A549 (cell line): Measurements from ENCODE around the gene MEF2D. TPM values are rescaled to one million over a fixed set of nuclear protein-coding genes. Genes with fewer than 3 reads are reported as not detected.
A peak's percentile ranks its signal among the peaks of the same experiment; 100 is the strongest.

Experiments
- ATAC-seq, 2 experiments: fragments of 200-7000 bp in 1 of 2; fragments of >200 bp in 1 of 2; cut with Nextera tagmentation in 1 of 2; cut with Tn5 transposase in 1 of 2; 3 replicates each; pipeline versions ENCODE4 v1.8.0 to v1.9.1; 2018 to 2020; ENCODE audit warnings: mild to moderate bottlenecking in 1 of 2, moderate library complexity in 1 of 2
- CTCF ChIA-PET: fragments of 300-600 bp; sonication (Branson Sonifier 250); formaldehyde crosslinking; extraction: SDS; loops from one replicate; lab custom pipeline; 2021; ENCODE audit warnings: antibody characterized with exemption, inconsistent platforms; lab: Yijun Ruan, JAX
- POLR2A ChIA-PET: fragments of 350-600 bp; formaldehyde crosslinking; extraction: SDS; loops from one replicate; lab custom pipeline; 2021; ENCODE audit warnings: antibody characterized with exemption, inconsistent platforms; lab: Yijun Ruan, JAX
- DNase-seq, 2 experiments: peaks; one replicate each; pipeline versions ENCODE4 v3.0.0 to v3.0.0-alpha.2; 2011 to 2016; ENCODE audit warnings: low read depth in 1 of 2, low spot score in 1 of 2
- FAIRE-seq: peaks from 2 replicates; lab custom pipeline; 2011; peaks lifted over from hg19 to GRCh38; lab: Jason Lieb, UNC
- H3K27ac ChIP-seq, 2 experiments: fragments of >200 bp; sonication (Bioruptor Twin); formaldehyde crosslinking; 3 replicates each; pipeline ENCODE4 v1.5.1; 2016 to 2017
- H3K4me1 ChIP-seq: fragments of >200 bp; sonication (Bioruptor Twin); formaldehyde crosslinking; 3 replicates; pipeline ENCODE4 v1.6.1; 2016
- H3K4me2 ChIP-seq: fragments of >200 bp; sonication (Bioruptor Twin); formaldehyde crosslinking; 3 replicates; pipeline ENCODE4 v1.6.1; 2016
- H3K4me3 ChIP-seq: fragments of >200 bp; sonication (Bioruptor Twin); formaldehyde crosslinking; 3 replicates; pipeline ENCODE4 v1.5.1; 2016
- H3K9me3 ChIP-seq: fragments of >200 bp; sonication (Bioruptor Twin); formaldehyde crosslinking; 3 replicates; pipeline ENCODE4 v1.6.1; 2016
- BCL3 ChIP-seq: fragments of >200 bp; sonication (Bioruptor Twin); formaldehyde crosslinking; IDR thresholded peaks from 3 replicates; pipeline ENCODE4 v1.6.1; 2016
- BHLHE40 ChIP-seq: IDR thresholded peaks from 2 replicates; pipeline ENCODE4 v1.6.1; 2012; ENCODE audit warnings: low read depth, low read length, inconsistent platforms
- CBX8 ChIP-seq: fragments of 200-600 bp; sonication (generic); IDR thresholded peaks from 2 replicates; pipeline ENCODE4 v1.6.1; 2016
- CTCF ChIP-seq: fragments of >200 bp; sonication (Bioruptor Twin); formaldehyde crosslinking; IDR thresholded peaks from 3 replicates; pipeline ENCODE4 v1.5.1; 2016
- ELK1 ChIP-seq: fragments of 150-350 bp; IDR thresholded peaks from 2 replicates; pipeline ENCODE4 v1.6.1; 2014; ENCODE audit warnings: low read depth, mild to moderate bottlenecking, low read length
- ESRRA ChIP-seq: fragments of 150-350 bp; IDR thresholded peaks from 2 replicates; pipeline ENCODE4 v1.6.1; 2014; ENCODE audit warnings: mild to moderate bottlenecking, low read length, borderline replicate concordance
- FOSB ChIP-seq: fragments of 250-450 bp; sonication (Bioruptor Pico); IDR thresholded peaks from 2 replicates; pipeline ENCODE4 v1.5.0; 2020; ENCODE audit warnings: mild to moderate bottlenecking, moderate library complexity
- FOXS1 ChIP-seq: fragments of 250-450 bp; sonication (Bioruptor Pico); IDR thresholded peaks from 2 replicates; pipeline ENCODE4 v1.5.0; 2020; ENCODE audit warnings: mild to moderate bottlenecking, moderate library complexity
- GATA3 ChIP-seq: IDR thresholded peaks from 2 replicates; pipeline ENCODE4 v1.6.1; 2012; ENCODE audit warnings: borderline replicate concordance
- HDAC2 ChIP-seq: fragments of 200-600 bp; sonication (generic); IDR thresholded peaks from 2 replicates; pipeline ENCODE4 v1.6.1; 2016
- HEYL ChIP-seq: fragments of 250-450 bp; sonication (Bioruptor Pico); IDR thresholded peaks from 2 replicates; pipeline ENCODE4 v1.8.0; 2021; ENCODE audit warnings: mild to moderate bottlenecking, moderate library complexity
- HMGXB4 ChIP-seq: fragments of 250-450 bp; sonication (Bioruptor Pico); IDR thresholded peaks from 2 replicates; pipeline ENCODE4 v1.5.0; 2021; ENCODE audit warnings: mild to moderate bottlenecking, moderate library complexity, borderline replicate concordance
- HOXA7 ChIP-seq: fragments of 250-450 bp; sonication (Bioruptor Pico); IDR thresholded peaks from 2 replicates; pipeline ENCODE4 v1.5.0; 2020; ENCODE audit warnings: mild to moderate bottlenecking, moderate library complexity
- HOXB13 ChIP-seq: fragments of 250-450 bp; sonication (Bioruptor Pico); IDR thresholded peaks from 2 replicates; pipeline ENCODE4 v1.5.0; 2020; ENCODE audit warnings: low read depth, mild to moderate bottlenecking, moderate library complexity
- KDM1A ChIP-seq: fragments of 200-600 bp; sonication (generic); IDR thresholded peaks from 2 replicates; pipeline ENCODE4 v1.6.1; 2016; ENCODE audit warnings: low read depth, mild to moderate bottlenecking
- KDM5A ChIP-seq: fragments of 200-600 bp; sonication (generic); IDR thresholded peaks from 2 replicates; pipeline ENCODE4 v1.6.1; 2016; ENCODE audit warnings: antibody characterized with exemption, mild to moderate bottlenecking
- MAFK ChIP-seq: fragments of 450-650 bp; IDR thresholded peaks from 2 replicates; pipeline ENCODE4 v1.6.1; 2014; ENCODE audit not compliant: partially characterized antibody
- MYC ChIP-seq: IDR thresholded peaks from 2 replicates; pipeline ENCODE4 v1.6.1; 2012; ENCODE audit warnings: mild to moderate bottlenecking, inconsistent platforms, low read length, improper control_type of control experiment, borderline replicate concordance
- PBX3 ChIP-seq: IDR thresholded peaks from 2 replicates; pipeline ENCODE4 v1.6.1; 2012
- POLR2A ChIP-seq: IDR thresholded peaks from 2 replicates; pipeline ENCODE4 v1.6.1; 2012; ENCODE audit warnings: mild to moderate bottlenecking, low read length
- RARB ChIP-seq: fragments of 250-450 bp; sonication (Bioruptor Pico); IDR thresholded peaks from 2 replicates; pipeline ENCODE4 v1.8.0; 2021; ENCODE audit warnings: mild to moderate bottlenecking, moderate library complexity
- RCOR1 ChIP-seq: fragments of 150-350 bp; IDR thresholded peaks from 2 replicates; pipeline ENCODE4 v1.6.1; 2014; ENCODE audit warnings: antibody characterized with exemption, low read length, low read depth
- ZC3H11A ChIP-seq: fragments of 450-650 bp; IDR thresholded peaks from 2 replicates; pipeline ENCODE4 v1.6.1; 2014; ENCODE audit warnings: antibody characterized with exemption, mild to moderate bottlenecking
- ZFP36 ChIP-seq: fragments of 450-650 bp; IDR thresholded peaks from 2 replicates; pipeline ENCODE4 v1.6.1; 2014; ENCODE audit warnings: borderline replicate concordance; ENCODE audit not compliant: partially characterized antibody
- ZNF302 ChIP-seq: fragments of 250-450 bp; sonication (Bioruptor Pico); IDR thresholded peaks from 2 replicates; pipeline ENCODE4 v1.9.0; 2021; ENCODE audit warnings: inconsistent platforms, mild to moderate bottlenecking, moderate library complexity
- WGBS: methylation state at CpG from one replicate; pipeline ENCODE4 v1.1.6; 2017; ENCODE audit errors: missing lambda C conversion rate; 5-methylcytosine and 5-hydroxymethylcytosine counted together
- polyA plus RNA-seq, 4 experiments: library from polyadenylated mRNA; depleted of rRNA in 3 of 4; stranded (reverse); fragments of >200 nt; fragmentation: RNase III in 1 of 4; extraction: RNeasy Plus Mini Kit Qiagen cat#74134 plus additional on column Dnase treatment in 1 of 4; gene quantifications; 2 replicates in 3 of 4; 3 replicates in 1 of 4; pipeline ENCODE4 v1.2.3, GENCODE V29; 2011 to 2017

The MEF2D gene
- polyA plus RNA-seq, 2 of the 4 experiments (the other 2 are of a cell fraction): 16.8 to 23.4 TPM

- Histone ChIP-seq H3K4me1 (no peaks in the 10 kb centered on the region), H3K4me3 (no peak overlapping the region), H3K27ac (no peak overlapping the region), H3K9me3 (no peaks in the 10 kb centered on the region), H3K4me2 (no peak overlapping the region)
- ChIA-PET POLR2A (no interaction called here), CTCF (interaction anchor here (0.7 to 10.4 kb wide), 4 partner anchors 11 to 43 kb away, joined by 3 to 146 read pairs (median 37); no protein-coding TSS in a partner anchor)
- DNase-seq (no peak), FAIRE-seq (no peak), ATAC-seq (no peak)
- TF ChIP-seq HOXB13 (CRISPR knock-in tag) (no peak), MAFK (peak; percentile 36)
- 58% methylated on average over 5 of the region's 5 CpGs for WGBS
Measured at GRCh38 chr1:156427957-156428356, 72.6 kb downstream of the MEF2D start.

- no peak overlapping the region for H3K4me2 ChIP-seq
- POLR2A ChIA-PET: no interaction called here
- no peak for TF ChIP-seq FOSB (CRISPR knock-in tag)
- TF ChIP-seq ZC3H11A: no peak
- no peak for TF ChIP-seq KDM5A
- no peak for TF ChIP-seq POLR2A
- TF ChIP-seq BCL3: no peak
- TF ChIP-seq BHLHE40: no peak
- TF ChIP-seq FOXS1: no peak
- no peak for TF ChIP-seq ELK1
- TF ChIP-seq HDAC2: no peak
- no peak for TF ChIP-seq RCOR1
- TF ChIP-seq HMGXB4: no peak
- no peak for TF ChIP-seq ZFP36
- no peak for TF ChIP-seq CBX8
- TF ChIP-seq ESRRA: no peak
- TF ChIP-seq KDM1A: no peak
- TF ChIP-seq, all 56 proteins: peak for 0
- no peak for FAIRE-seq
- H3K4me3 ChIP-seq: no peak overlapping the region
- H3K4me1 ChIP-seq: peaks cover 5% of the 10 kb centered on the region
- WGBS: 64% methylated on average over 7 of the region's 7 CpGs
- H3K27ac ChIP-seq: no peak overlapping the region
- CTCF ChIA-PET: interaction anchor here (1.2 to 3.4 kb wide), 5 partner anchors 15 to 43 kb away, joined by 3 to 25 read pairs (median 11); no protein-coding TSS in a partner anchor
- DNase-seq: no peak
- no peak for ATAC-seq
- H3K9me3 ChIP-seq: no peaks in the 10 kb centered on the region
Measured at GRCh38 chr1:156425943-156426342, 74.6 kb downstream of the MEF2D start.

- H3K4me3 ChIP-seq: no peak overlapping the region
- H3K4me1 ChIP-seq: peaks cover 6% of the 10 kb centered on the region
- 59% methylated on average over 10 of the region's 10 CpGs for WGBS
- ChIA-PET CTCF (interaction anchor here (0.7 to 3.9 kb wide), 9 partner anchors 10 to 235 kb away, joined by 3 to 29 read pairs (median 10); no protein-coding TSS in a partner anchor), POLR2A (no interaction called here)
- ATAC-seq (no peak), DNase-seq (no peak), FAIRE-seq (no peak)
- H3K9me3 ChIP-seq: no peaks in the 10 kb centered on the region
- no peak overlapping the region for H3K4me2 ChIP-seq
- no peak overlapping the region for H3K27ac ChIP-seq
- TF ChIP-seq HDAC2 (no peak), ESRRA (no peak), HEYL (CRISPR knock-in tag) (no peak), CTCF (no peak), HMGXB4 (no peak), ZNF302 (CRISPR knock-in tag) (no peak), MAFK (no peak), KDM5A (no peak), GATA3 (no peak), MYC (no peak), RARB (CRISPR knock-in tag) (no peak), BHLHE40 (no peak), FOSB (CRISPR knock-in tag) (no peak), PBX3 (no peak), HOXA7 (CRISPR knock-in tag) (no peak), FOXS1 (no peak)
Measured at GRCh38 chr1:156424806-156425432, 75.7 kb downstream of the MEF2D start.
